GM21381 (cell line): ENCODE results near the gene RIPPLY1.

Source experiments
- ATAC-seq: cut with Tn5 transposase; IDR thresholded peaks from one replicate; pipeline ENCODE4 v1.9.1; 2021; ENCODE audit warnings: mild to moderate bottlenecking, moderate library complexity; ENCODE audit not compliant: unreplicated experiment

The RIPPLY1 gene

GRCh38 chrX:106903291-106903824, at the start of gene RIPPLY1:
RIPPLY1 (minus strand) TSS chrX:106903341; CDS start chrX:106903287, 54 bp downstream.
- no peak for ATAC-seq

DNA sequence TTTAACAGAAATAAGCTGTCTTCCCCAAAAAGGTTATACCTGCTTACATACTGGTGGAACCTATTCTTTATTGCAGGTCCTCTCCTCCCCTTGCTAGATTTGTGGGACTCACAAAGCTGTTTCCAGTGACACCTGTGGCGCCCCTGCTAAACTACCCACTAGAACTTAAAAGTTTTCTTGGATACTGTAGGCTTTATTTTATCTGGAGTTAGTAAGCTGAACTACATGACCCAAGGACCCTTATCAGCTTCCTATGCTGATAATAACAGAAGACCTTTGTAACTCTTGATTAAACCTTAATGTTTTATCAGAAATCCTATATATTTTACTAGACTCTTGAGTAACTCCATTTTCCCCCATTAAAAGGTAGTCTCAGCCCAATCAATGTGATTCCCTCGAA, 49.4 kb upstream of the RIPPLY1 start:
- no peak for ATAC-seq

DNA sequence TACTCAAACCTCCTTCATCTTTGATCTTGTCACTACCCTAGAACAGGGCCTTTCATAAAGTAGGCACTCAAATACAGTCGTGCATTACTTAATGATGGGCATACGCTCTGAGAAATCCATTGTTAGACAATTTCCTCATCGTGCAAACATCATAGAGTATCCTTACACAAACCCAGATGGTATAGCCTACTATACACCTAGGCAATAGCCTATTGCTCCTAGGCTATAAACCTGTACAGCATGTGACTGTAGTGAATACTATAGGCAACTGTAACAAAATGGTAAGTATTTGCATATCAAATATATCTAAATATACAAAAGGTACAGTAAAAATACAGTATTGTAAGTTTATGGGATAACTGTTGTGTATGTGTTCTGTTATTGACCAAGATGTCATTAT, 48.9 kb upstream of the RIPPLY1 start:
- ATAC-seq = no peak

- ATAC-seq = no peak
These were observed 48.1 kb upstream of the RIPPLY1 start for GRCh38 chrX:106951230-106951629.

- ATAC-seq = no peak
These were observed 47.2 kb upstream of the RIPPLY1 start for GRCh38 chrX:106950381-106950780.

- no peak for ATAC-seq
These were observed 46.2 kb upstream of the RIPPLY1 start for GRCh38 chrX:106949366-106949765.

GRCh38 chrX:106948641-106949040, 45.5 kb upstream of the RIPPLY1 start:
- ATAC-seq = no peak

GRCh38 chrX:106946464-106946863, 43.3 kb upstream of the RIPPLY1 start:
- ATAC-seq = no peak

DNA sequence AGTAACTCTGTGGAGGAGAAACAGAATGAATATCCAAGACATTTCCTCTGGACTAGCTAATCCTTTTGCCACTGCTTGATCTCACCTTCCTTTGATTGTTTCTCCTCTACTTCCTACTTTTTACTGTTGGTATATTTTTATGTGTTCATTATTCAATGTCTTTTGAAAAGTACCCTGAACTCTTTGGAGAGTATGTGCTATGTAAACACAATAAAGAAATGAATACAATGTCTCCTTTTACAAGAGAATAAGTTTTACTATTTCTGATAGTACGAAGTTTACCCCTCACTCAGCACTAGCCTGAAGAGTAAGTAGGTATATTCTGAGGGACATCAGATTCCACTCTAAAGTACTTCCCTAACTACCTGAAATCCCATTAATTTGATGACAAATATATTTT, 36.9 kb upstream of the RIPPLY1 start:
- no peak for ATAC-seq

- no peak for ATAC-seq
These were observed 36.4 kb upstream of the RIPPLY1 start for GRCh38 chrX:106939566-106939965.

- no peak for ATAC-seq
These were observed 33.1 kb upstream of the RIPPLY1 start for GRCh38 chrX:106936246-106936645.

DNA sequence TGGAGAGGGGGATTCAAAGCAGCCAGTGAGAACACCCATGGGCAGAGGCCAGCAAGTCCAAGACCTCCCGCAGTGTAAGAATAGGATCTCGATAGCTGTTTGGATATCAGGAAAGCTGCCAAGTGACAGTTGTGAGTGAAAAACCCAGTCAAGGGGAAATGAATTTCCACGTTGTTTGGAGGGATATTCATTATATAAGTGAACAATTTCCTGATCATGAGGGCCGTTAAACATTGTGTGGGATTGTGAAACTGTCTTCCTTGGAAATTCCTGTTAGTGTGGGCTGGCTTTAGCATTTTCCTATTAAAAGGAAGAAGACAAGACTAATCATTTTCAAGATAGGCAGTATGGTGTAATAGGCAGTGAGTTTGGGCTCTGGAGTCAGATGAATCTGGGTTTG, 32.0 kb upstream of the RIPPLY1 start:
- no peak for ATAC-seq

DNA sequence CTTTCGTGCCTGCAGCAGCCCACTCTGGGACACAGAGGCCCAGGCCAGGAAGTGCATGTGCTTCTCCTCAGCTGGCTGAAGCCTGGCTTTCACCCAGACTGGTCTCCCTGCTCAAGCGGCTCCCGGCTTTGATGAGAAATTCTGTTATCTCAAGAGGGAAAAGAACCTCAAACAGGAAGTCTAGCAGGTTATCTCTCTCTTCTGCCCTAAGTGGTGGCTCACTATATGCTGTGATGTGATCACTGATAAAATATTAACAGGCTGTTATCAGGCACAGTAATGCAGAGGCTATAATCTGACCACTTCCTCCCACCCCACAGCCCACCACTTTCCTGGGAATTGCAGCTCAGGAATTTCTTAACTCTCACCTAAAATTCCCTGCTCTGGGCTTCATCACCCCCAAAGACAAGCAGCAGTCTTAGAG, 30.4 kb upstream of the RIPPLY1 start:
- no peak for ATAC-seq

GRCh38 chrX:106932960-106933537, 29.9 kb upstream of the RIPPLY1 start:
- no peak for ATAC-seq

GRCh38 chrX:106932492-106932923, 29.4 kb upstream of the RIPPLY1 start:
- no peak for ATAC-seq

- ATAC-seq = no peak
These were observed 28.8 kb upstream of the RIPPLY1 start for GRCh38 chrX:106931831-106932491.

GRCh38 chrX:106928227-106928626, 25.1 kb upstream of the RIPPLY1 start:
- no peak for ATAC-seq

- ATAC-seq = no peak
These were observed 24.6 kb upstream of the RIPPLY1 start for GRCh38 chrX:106927700-106928099.

DNA sequence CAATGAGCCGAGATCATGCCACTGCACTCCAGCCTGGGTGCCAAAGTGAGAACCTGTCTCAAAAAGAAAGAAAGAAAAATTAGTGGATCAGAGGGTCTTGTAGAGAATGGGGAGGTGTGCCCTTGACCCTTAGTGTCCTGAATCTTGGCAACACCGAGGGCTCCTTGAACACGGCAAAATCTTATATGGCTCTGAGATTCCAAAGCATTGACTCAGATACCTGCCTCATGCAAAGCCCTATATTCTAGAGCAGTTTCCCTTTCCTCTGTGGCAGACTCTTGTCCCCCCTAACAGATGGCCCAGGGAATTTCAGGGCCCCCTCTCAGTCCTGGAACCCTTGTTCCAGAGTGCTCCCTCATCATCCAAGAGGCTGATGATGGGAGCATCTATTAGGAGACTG, 23.9 kb upstream of the RIPPLY1 start:
- ATAC-seq = no peak

DNA sequence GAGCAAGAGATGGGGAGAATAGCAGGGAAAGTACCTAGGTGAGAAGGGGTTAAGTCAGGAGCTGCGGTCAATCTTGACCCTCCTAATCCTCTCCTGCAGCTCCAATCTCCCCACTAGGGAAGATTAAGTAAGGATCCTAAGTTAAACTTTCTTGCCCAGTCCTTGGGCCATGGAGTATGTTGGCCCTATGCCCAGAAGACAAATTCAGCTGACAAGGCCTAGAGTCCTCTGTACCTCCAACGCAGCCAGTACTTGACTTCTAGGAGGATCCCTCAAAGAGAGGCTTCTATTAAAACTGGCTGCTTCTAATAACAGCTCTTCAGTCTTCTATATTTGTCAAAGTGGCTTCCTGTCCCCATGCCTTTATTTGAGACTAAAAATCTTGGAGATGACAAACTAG, 18.5 kb upstream of the RIPPLY1 start:
- ATAC-seq = no peak

GRCh38 chrX:106919932-106920452, 16.9 kb upstream of the RIPPLY1 start, which contains the start of gene CLDN2:
CLDN2 (plus strand) TSS chrX:106920402; CDS start chrX:106928229, 7,827 bp downstream.
- ATAC-seq = no peak

- no peak for ATAC-seq
These were observed 14.8 kb upstream of the RIPPLY1 start for GRCh38 chrX:106917830-106918500.
